ENCODE data around the gene ARRDC2.
"Not testable (repeated sequence)": the region's sequence is repeated elsewhere in the genome, so short reads cannot be mapped to it uniquely, and the experiment has no call there.

Gene ARRDC2

GRCh38 chr19:17975032-17975431 lies 32.9 kb upstream of the ARRDC2 start:
- DNase-seq (ENCODE audit: low read depth): no peak
- TF ChIP-seq CTCF (IDR thresholded peaks at IDR 0.05; ENCODE audit: low read length, missing control alignments): no peak
- no peak overlapping the region for H3K4me3 ChIP-seq (replicated peaks; ENCODE audit: low read depth, low read length)

GRCh38 chr19:17977021-17977420 lies 30.9 kb upstream of the ARRDC2 start:
- DNase-seq (ENCODE audit: low read depth): no peak
- no peak for TF ChIP-seq CTCF (IDR thresholded peaks at IDR 0.05; ENCODE audit: low read length, missing control alignments)
- H3K4me3 ChIP-seq (replicated peaks; ENCODE audit: low read depth, low read length): no peak overlapping the region

- DNase-seq (ENCODE audit: low read depth): no peak
- TF ChIP-seq CTCF (IDR thresholded peaks at IDR 0.05; ENCODE audit: low read length, missing control alignments): no peak
Observed at GRCh38 chr19:17977488-17977887, 30.5 kb upstream of the ARRDC2 start.

GRCh38 chr19:17981611-17982010 lies 26.4 kb upstream of the ARRDC2 start:
- no peak for DNase-seq (ENCODE audit: low read depth)
- no peak for TF ChIP-seq CTCF (IDR thresholded peaks at IDR 0.05; ENCODE audit: low read length, missing control alignments)
- H3K4me3 ChIP-seq (replicated peaks; ENCODE audit: low read depth, low read length): no peak overlapping the region

More at GRCh38 chr19:17977488-17977887, 30.5 kb upstream of the ARRDC2 start:
- H3K4me3 ChIP-seq (replicated peaks; ENCODE audit: low read depth, low read length): no peak overlapping the region

GRCh38 chr19:17982430-17982829 lies 25.5 kb upstream of the ARRDC2 start:
- H3K4me3 ChIP-seq (replicated peaks; ENCODE audit: low read depth, low read length): no peak overlapping the region
- no peak for TF ChIP-seq CTCF (IDR thresholded peaks at IDR 0.05; ENCODE audit: low read length, missing control alignments)
- no peak for DNase-seq (ENCODE audit: low read depth)

- TF ChIP-seq CTCF (IDR thresholded peaks at IDR 0.05; ENCODE audit: low read length, missing control alignments): no peak
- no peak overlapping the region for H3K4me3 ChIP-seq (replicated peaks; ENCODE audit: low read depth, low read length)
- DNase-seq (ENCODE audit: low read depth): no peak
Observed at GRCh38 chr19:17985037-17985818, 22.7 kb upstream of the ARRDC2 start.

GRCh38 chr19:17986569-17986968 lies 21.4 kb upstream of the ARRDC2 start:
- DNase-seq (ENCODE audit: low read depth); H3K4me3 ChIP-seq (replicated peaks; ENCODE audit: low read depth, low read length): not testable (repeated sequence)
